ENCODE data around the gene PRKN. TPM values are rescaled to one million over a fixed set of nuclear protein-coding genes. Genes with fewer than 3 reads are reported as not detected.

PRKN gene
- total RNA-seq, 1 donor from 2014 or later, result 2.8 TPM

DNA sequence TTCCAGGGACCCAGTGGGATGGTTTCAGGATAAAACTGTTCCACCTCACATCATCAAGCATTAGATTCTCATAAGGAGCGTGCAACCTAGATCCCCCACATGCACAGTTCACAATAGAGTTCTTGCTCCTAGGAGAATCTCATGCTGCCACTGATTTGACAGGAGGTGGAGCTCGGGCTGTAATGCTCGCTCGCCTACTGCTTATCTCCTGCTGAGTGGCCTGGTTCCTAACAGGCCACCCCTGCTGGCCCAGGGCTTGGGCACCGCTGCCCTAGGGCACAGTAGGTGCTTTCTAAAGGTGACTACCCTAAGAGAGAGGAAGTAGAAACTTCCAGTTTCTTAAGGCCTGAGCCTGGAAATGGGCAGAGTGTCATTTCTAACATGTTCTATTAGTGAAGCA lies 656.9 kb downstream of the PRKN start:
- TF ChIP-seq, protein P1, sequence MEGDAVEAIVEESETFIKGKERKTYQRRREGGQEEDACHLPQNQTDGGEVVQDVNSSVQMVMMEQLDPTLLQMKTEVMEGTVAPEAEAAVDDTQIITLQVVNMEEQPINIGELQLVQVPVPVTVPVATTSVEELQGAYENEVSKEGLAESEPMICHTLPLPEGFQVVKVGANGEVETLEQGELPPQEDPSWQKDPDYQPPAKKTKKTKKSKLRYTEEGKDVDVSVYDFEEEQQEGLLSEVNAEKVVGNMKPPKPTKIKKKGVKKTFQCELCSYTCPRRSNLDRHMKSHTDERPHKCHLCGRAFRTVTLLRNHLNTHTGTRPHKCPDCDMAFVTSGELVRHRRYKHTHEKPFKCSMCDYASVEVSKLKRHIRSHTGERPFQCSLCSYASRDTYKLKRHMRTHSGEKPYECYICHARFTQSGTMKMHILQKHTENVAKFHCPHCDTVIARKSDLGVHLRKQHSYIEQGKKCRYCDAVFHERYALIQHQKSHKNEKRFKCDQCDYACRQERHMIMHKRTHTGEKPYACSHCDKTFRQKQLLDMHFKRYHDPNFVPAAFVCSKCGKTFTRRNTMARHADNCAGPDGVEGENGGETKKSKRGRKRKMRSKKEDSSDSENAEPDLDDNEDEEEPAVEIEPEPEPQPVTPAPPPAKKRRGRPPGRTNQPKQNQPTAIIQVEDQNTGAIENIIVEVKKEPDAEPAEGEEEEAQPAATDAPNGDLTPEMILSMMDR (IDR thresholded peaks at IDR 0.05), result no peak
- TF ChIP-seq EZH2phosphoT487 (IDR thresholded peaks at IDR 0.05), result no peak
- TF ChIP-seq EZH2 (IDR thresholded peaks at IDR 0.05), result no peak
- no peaks in the 10 kb centered on the region for H3K36me3 ChIP-seq
- no peak overlapping the region for H3K27ac Mint-ChIP-seq
- no peak overlapping the region for H3K27ac ChIP-seq
- no peak overlapping the region for H3K4me3 ChIP-seq
- H3K4me1 ChIP-seq, result no peaks in the 10 kb centered on the region
- peaks cover 3% of the 10 kb centered on the region for H3K4me1 Mint-ChIP-seq
- no peaks in the 10 kb centered on the region for H4K20me1 ChIP-seq (ENCODE audit: low read depth)
- H3K27me3 ChIP-seq, result no peaks in the 10 kb centered on the region
- no peak overlapping the region for H3K9ac ChIP-seq
- H3K4me2 ChIP-seq, result no peak overlapping the region
- no peaks in the 10 kb centered on the region for H3K79me2 ChIP-seq (ENCODE audit: low read depth)
- H3K27me3 Mint-ChIP-seq (ENCODE audit: insufficient read depth, low read depth), result peaks cover 2% of the 10 kb centered on the region
- H3K9me3 ChIP-seq (ENCODE audit: low read depth), result no peaks in the 10 kb centered on the region
- DNase-seq (ENCODE audit: low spot score), result no peak
- no peaks in the 10 kb centered on the region for H3K36me3 Mint-ChIP-seq
- H3K9me3 Mint-ChIP-seq, result peaks cover 16% of the 10 kb centered on the region
- H3F3A ChIP-seq (ENCODE audit: low read depth), result no peaks in the 10 kb centered on the region
- no peak overlapping the region for H2AFZ ChIP-seq (replicated peaks)
- H3K4me3 Mint-ChIP-seq, result no peak overlapping the region

DNA sequence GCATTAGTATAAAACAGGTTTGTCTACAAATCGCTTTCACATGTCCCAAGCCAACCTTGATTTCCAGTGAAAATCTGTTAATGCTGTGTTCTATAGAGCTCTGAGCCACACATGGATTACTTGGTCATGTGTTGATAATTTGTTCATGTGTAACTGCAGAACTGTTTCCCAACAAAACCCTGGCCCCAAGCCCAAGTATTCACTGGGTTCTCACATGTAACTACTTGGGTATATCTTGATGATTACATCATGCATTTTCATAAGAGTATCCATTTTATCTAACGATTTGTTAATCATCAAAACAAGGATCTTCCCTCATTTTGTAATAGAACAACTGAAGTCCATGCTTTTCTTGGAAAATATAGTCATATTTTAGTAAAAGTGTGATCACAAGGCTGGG lies 657.6 kb downstream of the PRKN start:
- TF ChIP-seq, protein P1 (IDR thresholded peaks at IDR 0.05), result no peak
- TF ChIP-seq EZH2 (IDR thresholded peaks at IDR 0.05) (no peak), EZH2phosphoT487 (IDR thresholded peaks at IDR 0.05) (no peak)
- H3K27ac Mint-ChIP-seq, result no peak overlapping the region
- no peak for DNase-seq (ENCODE audit: low spot score)
- peaks cover 3% of the 10 kb centered on the region for H3K4me1 Mint-ChIP-seq
- no peaks in the 10 kb centered on the region for H3K36me3 ChIP-seq
- no peaks in the 10 kb centered on the region for H3K36me3 Mint-ChIP-seq
- no peaks in the 10 kb centered on the region for H3F3A ChIP-seq (ENCODE audit: low read depth)
- H3K9ac ChIP-seq, result no peak overlapping the region
- H3K4me3 ChIP-seq, result no peak overlapping the region
- peaks cover 2% of the 10 kb centered on the region for H3K27me3 Mint-ChIP-seq (ENCODE audit: insufficient read depth, low read depth)
- H3K9me3 Mint-ChIP-seq, result peaks cover 16% of the 10 kb centered on the region
- H3K4me3 Mint-ChIP-seq, result no peak overlapping the region
- no peak overlapping the region for H3K4me2 ChIP-seq
- H3K4me1 ChIP-seq, result no peaks in the 10 kb centered on the region
- H3K9me3 ChIP-seq (ENCODE audit: low read depth), result no peaks in the 10 kb centered on the region
- no peak overlapping the region for H2AFZ ChIP-seq (replicated peaks)
- no peaks in the 10 kb centered on the region for H4K20me1 ChIP-seq (ENCODE audit: low read depth)
- H3K27me3 ChIP-seq, result no peaks in the 10 kb centered on the region
- no peak overlapping the region for H3K27ac ChIP-seq
- no peaks in the 10 kb centered on the region for H3K79me2 ChIP-seq (ENCODE audit: low read depth)

DNA sequence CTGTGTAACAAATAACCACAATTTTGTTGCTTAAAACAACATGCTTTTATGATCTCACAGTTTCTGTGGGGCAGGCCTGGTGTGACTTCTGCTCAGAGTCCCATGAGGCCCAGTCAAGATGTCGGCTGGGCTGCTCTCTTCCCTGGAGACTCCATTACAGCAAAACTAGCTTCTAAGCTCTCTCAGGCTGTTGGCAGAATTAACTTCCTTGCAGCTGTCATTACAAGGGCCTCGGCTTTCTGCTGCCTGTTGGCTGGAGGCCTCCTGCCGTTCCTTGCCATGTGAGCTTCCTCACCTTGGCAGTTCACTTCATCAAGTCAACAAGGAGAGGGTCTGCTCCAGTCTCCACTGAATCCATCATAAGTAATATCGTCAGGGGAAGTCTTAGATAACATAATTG lies 659.2 kb downstream of the PRKN start:
- H3K4me1 ChIP-seq, result no peaks in the 10 kb centered on the region
- Mint-ChIP-seq H3K27ac (no peak overlapping the region), H3K4me3 (no peak overlapping the region)

More for the DNA sequence above, 659.2 kb downstream of the PRKN start:
- Mint-ChIP-seq H3K27me3 (ENCODE audit: insufficient read depth, low read depth) (peaks cover 2% of the 10 kb centered on the region), H3K9me3 (peaks cover 16% of the 10 kb centered on the region), H3K36me3 (no peaks in the 10 kb centered on the region), H3K4me1 (peaks cover 3% of the 10 kb centered on the region)
- H3K79me2 ChIP-seq (ENCODE audit: low read depth), result no peaks in the 10 kb centered on the region
- no peaks in the 10 kb centered on the region for H3K36me3 ChIP-seq
- H2AFZ ChIP-seq (replicated peaks), result no peak overlapping the region
- H3F3A ChIP-seq (ENCODE audit: low read depth), result no peaks in the 10 kb centered on the region
- H3K4me3 ChIP-seq, result no peak overlapping the region
- H3K27ac ChIP-seq, result no peak overlapping the region
- H3K9ac ChIP-seq, result no peak overlapping the region
- TF ChIP-seq EZH2 (IDR thresholded peaks at IDR 0.05) (no peak), EZH2phosphoT487 (IDR thresholded peaks at IDR 0.05) (no peak)
- TF ChIP-seq, protein P1 (IDR thresholded peaks at IDR 0.05), result no peak
- no peaks in the 10 kb centered on the region for H3K27me3 ChIP-seq
- no peak for DNase-seq (ENCODE audit: low spot score)
- no peak overlapping the region for H3K4me2 ChIP-seq
- no peaks in the 10 kb centered on the region for H3K9me3 ChIP-seq (ENCODE audit: low read depth)
- H4K20me1 ChIP-seq (ENCODE audit: low read depth), result no peaks in the 10 kb centered on the region

All from neural progenitor cell (in vitro differentiated cells).